ENCODE measurements around the gene RBM18. TPM values are rescaled to one million over a fixed set of nuclear protein-coding genes. Genes with fewer than 3 reads are reported as not detected.

RBM18 gene
- total RNA-seq, 1 donor from 2014 or later = 21.1 TPM

DNA sequence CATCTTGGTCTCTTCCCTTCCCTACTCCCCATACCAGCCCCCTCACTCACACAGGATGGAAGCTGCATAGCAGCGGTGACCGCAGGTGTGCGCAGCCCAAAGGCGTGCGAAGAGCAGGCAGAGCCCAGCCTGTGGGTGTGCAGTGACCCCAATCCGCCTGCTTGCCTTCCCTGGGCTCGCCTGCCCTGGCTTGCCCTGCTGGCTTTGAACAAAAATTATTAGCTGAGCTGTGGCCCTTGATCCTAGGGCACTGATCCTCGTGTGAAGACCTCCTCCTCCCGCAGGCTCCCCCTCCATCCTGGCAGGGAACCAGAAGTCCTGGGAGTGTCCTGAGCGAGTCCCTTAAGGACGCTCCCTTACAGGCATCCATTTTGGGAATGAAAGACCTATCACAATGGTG, 73.1 kb downstream of the RBM18 start:
- H3K27me3 ChIP-seq (ENCODE audit: control insufficient read depth, insufficient read depth, low read length) = no peaks in the 10 kb centered on the region
- TF ChIP-seq, protein P1, sequence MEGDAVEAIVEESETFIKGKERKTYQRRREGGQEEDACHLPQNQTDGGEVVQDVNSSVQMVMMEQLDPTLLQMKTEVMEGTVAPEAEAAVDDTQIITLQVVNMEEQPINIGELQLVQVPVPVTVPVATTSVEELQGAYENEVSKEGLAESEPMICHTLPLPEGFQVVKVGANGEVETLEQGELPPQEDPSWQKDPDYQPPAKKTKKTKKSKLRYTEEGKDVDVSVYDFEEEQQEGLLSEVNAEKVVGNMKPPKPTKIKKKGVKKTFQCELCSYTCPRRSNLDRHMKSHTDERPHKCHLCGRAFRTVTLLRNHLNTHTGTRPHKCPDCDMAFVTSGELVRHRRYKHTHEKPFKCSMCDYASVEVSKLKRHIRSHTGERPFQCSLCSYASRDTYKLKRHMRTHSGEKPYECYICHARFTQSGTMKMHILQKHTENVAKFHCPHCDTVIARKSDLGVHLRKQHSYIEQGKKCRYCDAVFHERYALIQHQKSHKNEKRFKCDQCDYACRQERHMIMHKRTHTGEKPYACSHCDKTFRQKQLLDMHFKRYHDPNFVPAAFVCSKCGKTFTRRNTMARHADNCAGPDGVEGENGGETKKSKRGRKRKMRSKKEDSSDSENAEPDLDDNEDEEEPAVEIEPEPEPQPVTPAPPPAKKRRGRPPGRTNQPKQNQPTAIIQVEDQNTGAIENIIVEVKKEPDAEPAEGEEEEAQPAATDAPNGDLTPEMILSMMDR (IDR thresholded peaks at IDR 0.05; ENCODE audit: insufficient read depth, low read length, poor library complexity, severe bottlenecking) = no peak
- no peak for DNase-seq (ENCODE audit: low read depth)
- H3K4me3 ChIP-seq (ENCODE audit: low read depth, low read length) = no peak overlapping the region
- H3K36me3 ChIP-seq (ENCODE audit: control insufficient read depth, insufficient read depth, low read length) = no peaks in the 10 kb centered on the region

- DNase-seq (ENCODE audit: low read depth) = no peak
- TF ChIP-seq, protein P1 (IDR thresholded peaks at IDR 0.05; ENCODE audit: insufficient read depth, low read length, poor library complexity, severe bottlenecking) = no peak
- Histone ChIP-seq H3K36me3 (ENCODE audit: control insufficient read depth, insufficient read depth, low read length) (no peaks in the 10 kb centered on the region), H3K27me3 (ENCODE audit: control insufficient read depth, insufficient read depth, low read length) (no peaks in the 10 kb centered on the region), H3K4me3 (ENCODE audit: low read depth, low read length) (no peak overlapping the region)
Measured at GRCh38 chr9:122190597-122191381, 73.9 kb downstream of the RBM18 start.

DNA sequence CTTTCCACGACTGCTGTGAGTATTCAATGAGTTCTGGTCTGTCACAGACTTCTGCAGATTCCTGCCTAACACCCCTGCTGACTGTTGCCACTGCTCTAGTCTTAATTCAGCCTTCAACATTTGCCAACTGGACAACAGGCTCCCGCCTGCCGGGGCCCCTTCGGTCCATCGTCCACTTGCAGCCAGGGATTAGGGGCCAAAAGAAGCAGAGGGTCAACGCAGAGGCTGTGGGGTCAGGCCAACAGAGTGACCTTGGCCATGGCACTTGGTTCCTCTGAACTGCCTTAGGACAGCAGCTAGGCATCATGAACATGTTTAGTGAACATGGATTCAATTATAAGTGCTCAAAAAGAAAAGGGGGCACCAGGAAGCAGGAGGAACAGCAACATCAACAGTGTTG, 76.3 kb downstream of the RBM18 start:
- H3K36me3 ChIP-seq (ENCODE audit: control insufficient read depth, insufficient read depth, low read length) = no peaks in the 10 kb centered on the region
- TF ChIP-seq, protein P1 (IDR thresholded peaks at IDR 0.05; ENCODE audit: insufficient read depth, low read length, poor library complexity, severe bottlenecking) = no peak
- H3K27me3 ChIP-seq (ENCODE audit: control insufficient read depth, insufficient read depth, low read length) = no peaks in the 10 kb centered on the region
- no peak for DNase-seq (ENCODE audit: low read depth)
- H3K4me3 ChIP-seq (ENCODE audit: low read depth, low read length) = no peak overlapping the region

Other genes with a start within 250 kb of the RBM18 start
- gene TTLL11, start 171.5 kb downstream of the RBM18 start, total RNA-seq = 3.7 and 4.2 TPM in 2 replicates
- gene NDUFA8, start 105.1 kb downstream of the RBM18 start, total RNA-seq = 37.3 and 42.7 TPM in 2 replicates
- gene MORN5, start 104.9 kb downstream of the RBM18 start, total RNA-seq = not detected in 2 replicates
- 0.07 and 0.84 TPM in 2 replicates for gene LHX6, start 35.9 kb downstream of the RBM18 start, total RNA-seq
- 33.8 and 46.2 TPM in 2 replicates for gene MRRF, start within 50 bp of the RBM18 start, total RNA-seq
- 0.04 and 0.07 TPM in 2 replicates for gene PTGS1, start 106.2 kb upstream of the RBM18 start, total RNA-seq
- gene OR1J1, start 213.1 kb upstream of the RBM18 start, total RNA-seq = not detected in 2 replicates
- not detected in 2 replicates for gene OR1J2, start 246.0 kb upstream of the RBM18 start, total RNA-seq

Measured in kidney epithelial cell (primary cell).